Measurements from ENCODE around the gene BPIFA2.

Gene BPIFA2

DNA sequence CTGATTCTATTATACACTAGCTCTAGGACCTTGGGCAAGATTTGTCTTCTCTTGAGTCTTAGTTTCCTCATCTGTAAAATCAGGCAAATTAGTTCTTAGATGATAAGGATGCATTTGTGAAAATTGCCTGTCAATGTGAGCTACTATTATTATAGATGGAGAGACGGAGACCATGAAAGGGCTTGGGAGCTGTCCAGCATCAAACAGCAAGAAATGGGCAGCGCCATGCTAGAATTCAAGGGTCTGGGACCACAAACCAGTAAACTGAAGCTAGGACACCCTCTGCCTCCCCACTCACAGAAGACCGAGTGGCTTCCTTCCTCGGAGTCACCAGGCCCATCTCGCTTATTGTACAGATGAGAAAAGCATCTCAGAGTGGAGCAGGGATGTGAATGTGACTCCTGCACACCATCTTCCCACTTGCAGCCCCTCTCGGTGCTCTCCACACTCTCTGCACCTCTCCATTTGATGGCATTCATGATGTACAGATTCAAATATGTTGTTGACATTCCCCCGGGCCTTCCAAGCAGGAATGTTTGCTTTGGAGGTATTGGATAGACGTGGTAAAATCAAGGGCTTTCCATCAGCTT is 25.0 kb downstream of the BPIFA2 start:
- TF ChIP-seq REST (IDR thresholded peaks at IDR 0.05; ENCODE audit: low read depth) (peak; percentile 90), EP300 (IDR thresholded peaks at IDR 0.05; ENCODE audit: borderline replicate concordance) (no peak), TEAD4 (IDR thresholded peaks at IDR 0.05) (no peak), YY1 (IDR thresholded peaks at IDR 0.05; ENCODE audit: low read depth) (0 out of 2 replicates have a peak, but pooled peaks have one; percentile 29), FOXM1 (IDR thresholded peaks at IDR 0.05; ENCODE audit: borderline replicate concordance, low read depth) (no peak), ZBTB7A (IDR thresholded peaks at IDR 0.05; ENCODE audit: low read depth) (no peak), TCF12 (IDR thresholded peaks at IDR 0.05; ENCODE audit: low read depth) (no peak)

GRCh38 chr20:33199026-33199425 is 31.1 kb downstream of the BPIFA2 start:
- no peak for TF ChIP-seq ZBTB7A (IDR thresholded peaks at IDR 0.05; ENCODE audit: low read depth)
- TF ChIP-seq EP300 (IDR thresholded peaks at IDR 0.05; ENCODE audit: borderline replicate concordance) = no peak
- no peak for TF ChIP-seq TCF12 (IDR thresholded peaks at IDR 0.05; ENCODE audit: low read depth)
- no peak for TF ChIP-seq RAD21 (IDR thresholded peaks at IDR 0.05; ENCODE audit: low read depth)
- TF ChIP-seq, protein P1, sequence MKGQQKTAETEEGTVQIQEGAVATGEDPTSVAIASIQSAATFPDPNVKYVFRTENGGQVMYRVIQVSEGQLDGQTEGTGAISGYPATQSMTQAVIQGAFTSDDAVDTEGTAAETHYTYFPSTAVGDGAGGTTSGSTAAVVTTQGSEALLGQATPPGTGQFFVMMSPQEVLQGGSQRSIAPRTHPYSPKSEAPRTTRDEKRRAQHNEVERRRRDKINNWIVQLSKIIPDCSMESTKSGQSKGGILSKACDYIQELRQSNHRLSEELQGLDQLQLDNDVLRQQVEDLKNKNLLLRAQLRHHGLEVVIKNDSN (IDR thresholded peaks at IDR 0.05) = no peak

DNA sequence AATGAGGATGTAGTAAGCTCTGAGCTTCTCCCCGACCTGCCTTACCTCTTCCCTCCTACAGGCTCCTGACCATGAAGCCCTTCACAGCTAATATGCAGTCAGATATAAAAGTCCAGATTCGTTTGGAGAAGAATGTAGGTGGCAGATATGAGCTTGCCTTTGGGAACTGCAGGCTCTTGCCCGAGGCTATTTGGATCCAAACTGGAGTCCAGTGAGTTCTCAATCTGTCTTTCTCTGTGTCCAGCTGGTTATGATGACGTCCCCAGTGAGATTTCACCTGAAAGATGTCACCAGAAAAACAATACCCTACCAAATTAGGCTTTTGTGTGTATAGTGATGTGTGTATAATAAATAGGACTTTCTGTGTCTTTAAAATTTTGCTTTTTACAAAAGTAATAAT is 34.5 kb downstream of the BPIFA2 start:
- no peak for TF ChIP-seq EP300 (IDR thresholded peaks at IDR 0.05; ENCODE audit: borderline replicate concordance)
- TF ChIP-seq ZBTB7A (IDR thresholded peaks at IDR 0.05; ENCODE audit: low read depth) = no peak
- TF ChIP-seq TEAD4 (IDR thresholded peaks at IDR 0.05) = no peak
- TF ChIP-seq, protein P1 (IDR thresholded peaks at IDR 0.05) = no peak
- no peak for TF ChIP-seq NFIC (IDR thresholded peaks at IDR 0.05)
- TF ChIP-seq, protein P2, sequence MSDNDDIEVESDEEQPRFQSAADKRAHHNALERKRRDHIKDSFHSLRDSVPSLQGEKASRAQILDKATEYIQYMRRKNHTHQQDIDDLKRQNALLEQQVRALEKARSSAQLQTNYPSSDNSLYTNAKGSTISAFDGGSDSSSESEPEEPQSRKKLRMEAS (IDR thresholded peaks at IDR 0.05) = no peak
- TF ChIP-seq TCF12 (IDR thresholded peaks at IDR 0.05; ENCODE audit: low read depth) = no peak
- TF ChIP-seq RAD21 (IDR thresholded peaks at IDR 0.05; ENCODE audit: low read depth) = no peak
- no peak for TF ChIP-seq CEBPB (IDR thresholded peaks at IDR 0.05)
- no peak for TF ChIP-seq CREB1 (IDR thresholded peaks at IDR 0.05; ENCODE audit: low read depth)
- no peak for TF ChIP-seq REST (IDR thresholded peaks at IDR 0.05; ENCODE audit: low read depth)
- no peak for TF ChIP-seq FOXM1 (IDR thresholded peaks at IDR 0.05; ENCODE audit: borderline replicate concordance, low read depth)
- no peak for TF ChIP-seq TAF1 (IDR thresholded peaks at IDR 0.05; ENCODE audit: low read depth)
- no peak for TF ChIP-seq EGR1 (IDR thresholded peaks at IDR 0.05)
- TF ChIP-seq YY1 (IDR thresholded peaks at IDR 0.05; ENCODE audit: low read depth) = no peak

GRCh38 chr20:33203444-33203843 is 35.5 kb downstream of the BPIFA2 start:
- TF ChIP-seq EGR1 (IDR thresholded peaks at IDR 0.05) (no peak), TCF12 (IDR thresholded peaks at IDR 0.05; ENCODE audit: low read depth) (no peak), EP300 (IDR thresholded peaks at IDR 0.05; ENCODE audit: borderline replicate concordance) (no peak), REST (IDR thresholded peaks at IDR 0.05; ENCODE audit: low read depth) (no peak), YY1 (IDR thresholded peaks at IDR 0.05; ENCODE audit: low read depth) (no peak), TAF1 (IDR thresholded peaks at IDR 0.05; ENCODE audit: low read depth) (no peak), RAD21 (IDR thresholded peaks at IDR 0.05; ENCODE audit: low read depth) (no peak), FOXM1 (IDR thresholded peaks at IDR 0.05; ENCODE audit: borderline replicate concordance, low read depth) (no peak), ZBTB7A (IDR thresholded peaks at IDR 0.05; ENCODE audit: low read depth) (no peak), CREB1 (IDR thresholded peaks at IDR 0.05; ENCODE audit: low read depth) (no peak), CEBPB (IDR thresholded peaks at IDR 0.05) (no peak), TEAD4 (IDR thresholded peaks at IDR 0.05) (no peak)
- TF ChIP-seq, protein P2 (IDR thresholded peaks at IDR 0.05) = no peak
